ENCODE measurements around the gene LRRC28.
"Not testable (repeated sequence)": the region's sequence is repeated elsewhere in the genome, so short reads cannot be mapped to it uniquely, and the experiment has no call there.

Gene LRRC28

GRCh38 chr15:99345242-99345641 lies 94.0 kb downstream of the LRRC28 start:
- no peak for DNase-seq

- no peak for DNase-seq
Measured at GRCh38 chr15:99345832-99346462, 94.7 kb downstream of the LRRC28 start.

GRCh38 chr15:99347574-99347973 lies 96.3 kb downstream of the LRRC28 start:
- DNase-seq, result no peak

- no peak for DNase-seq
Measured at GRCh38 chr15:99348412-99348811, 97.1 kb downstream of the LRRC28 start.

- DNase-seq, result no peak
Measured at GRCh38 chr15:99350408-99350807, 99.1 kb downstream of the LRRC28 start.

GRCh38 chr15:99359769-99360168 lies 108.5 kb downstream of the LRRC28 start:
- DNase-seq, result no peak

GRCh38 chr15:99361545-99362185 lies 110.4 kb downstream of the LRRC28 start:
- DNase-seq, result peak; percentile 25

- no peak for DNase-seq
Measured at GRCh38 chr15:99365242-99365641, 114.0 kb downstream of the LRRC28 start.

- DNase-seq, result no peak
Measured at GRCh38 chr15:99366013-99366412, 114.7 kb downstream of the LRRC28 start.

- no peak for DNase-seq
Measured at GRCh38 chr15:99368743-99369142, 117.5 kb downstream of the LRRC28 start.

GRCh38 chr15:99369196-99369595 lies 117.9 kb downstream of the LRRC28 start:
- DNase-seq, result no peak

- peak; percentile 12 for DNase-seq
Measured at GRCh38 chr15:99371180-99372103, 120.2 kb downstream of the LRRC28 start.

GRCh38 chr15:99385005-99385669 lies 133.9 kb downstream of the LRRC28 start:
- DNase-seq, result peak; percentile 10

- peak; percentile 8 for DNase-seq
Measured at GRCh38 chr15:99385865-99386264, 134.6 kb downstream of the LRRC28 start.

- no peak for DNase-seq
Measured at GRCh38 chr15:99386391-99386790, 135.1 kb downstream of the LRRC28 start.

- no peak for DNase-seq
Measured at GRCh38 chr15:99387421-99388168, 136.3 kb downstream of the LRRC28 start.

- no peak for DNase-seq
Measured at GRCh38 chr15:99390667-99391066, 139.4 kb downstream of the LRRC28 start.

GRCh38 chr15:99393641-99394040 lies 142.4 kb downstream of the LRRC28 start:
- no peak for DNase-seq

GRCh38 chr15:99396375-99396774 lies 145.1 kb downstream of the LRRC28 start:
- DNase-seq, result no peak

GRCh38 chr15:99399061-99399460 lies 147.8 kb downstream of the LRRC28 start:
- no peak for DNase-seq

- DNase-seq, result no peak
Measured at GRCh38 chr15:99399618-99400017, 148.3 kb downstream of the LRRC28 start.

GRCh38 chr15:99401216-99401615 lies 149.9 kb downstream of the LRRC28 start:
- not testable (repeated sequence) for DNase-seq

Measured in NCI-H69 (cell line).